Testis (tissue), 3 donors: ENCODE measurements around the gene CHD9NB. TPM values are rescaled to one million over a fixed set of nuclear protein-coding genes. Genes with fewer than 3 reads are reported as not detected.
"Not testable (repeated sequence)": the region's sequence is repeated elsewhere in the genome, so short reads cannot be mapped to it uniquely, and the experiment has no call there.

Source experiments
- DNase-seq: peaks from one replicate; pipeline ENCODE4 v3.0.0-alpha.2; 2019
- H3K27ac ChIP-seq, 2 donors: fragments of 200-600 bp; sonication (generic); one replicate each; pipeline ENCODE4 v1.5.1; 2019
- H3K27me3 ChIP-seq: fragments of 200-600 bp; sonication (generic); one replicate; pipeline ENCODE4 v1.5.1; 2019
- H3K36me3 ChIP-seq: fragments of 200-600 bp; sonication (generic); one replicate; pipeline ENCODE4 v1.5.1; 2017; ENCODE audit warnings: low read depth; ENCODE audit errors: missing control alignments
- H3K4me1 ChIP-seq: fragments of 200-600 bp; sonication (generic); one replicate; pipeline ENCODE4 v1.5.1; 2019
- H3K4me3 ChIP-seq, 2 donors: fragments of 200-600 bp; sonication (generic); one replicate each; pipeline ENCODE4 v1.5.1; 2017 to 2019
- H3K9me3 ChIP-seq: fragments of 200-600 bp; sonication (generic); one replicate; pipeline ENCODE4 v1.5.1; 2017
- POLR2A ChIP-seq: fragments of 450-650 bp; IDR thresholded peaks from one replicate; pipeline ENCODE4 v1.6.1; 2017; ENCODE audit warnings: antibody characterized with exemption, mild to moderate bottlenecking, moderate library complexity
- WGBS, 2 donors: methylation state at CpG; one replicate each; pipeline ENCODE4 v1.1.5; 2018; 5-methylcytosine and 5-hydroxymethylcytosine counted together
- intact Hi-C: fragments of 100-400 bp; cut with DNase I; formaldehyde crosslinking; loops from one replicate; pipeline ENCODE4 v1.15.1; 2023; ENCODE audit warnings: low total_unique reads
- polyA plus RNA-seq: library from polyadenylated mRNA; stranded (reverse); fragments of 350-450 nt; fragmentation: Illumina TruSeq; extraction: RNeasy Lipid Tissue Mini Kit (QIAGEN cat#74804); gene quantifications from one replicate; pipeline ENCODE4 v1.2.3, GENCODE V29; 2014; ENCODE audit warnings: low read depth, low replicate concordance; ENCODE audit not compliant: insufficient read depth
- total RNA-seq, 2 donors: library from RNA; depleted of rRNA; stranded (reverse); fragments of >200 nt; gene quantifications; one replicate each; pipeline ENCODE4 v1.2.3, GENCODE V29; 2016
- TF ChIP-seq, protein P1 (sequence below), 3 experiments: fragments of 450-650 bp in 2 of 3; fragments of 200-600 bp in 1 of 3; sonication (generic) in 1 of 3; IDR thresholded peaks; one replicate each; pipeline ENCODE4 v1.5.1; 2016 to 2019; ENCODE audit warnings: antibody characterized with exemption in 3 of 3, mild to moderate bottlenecking in 2 of 3, moderate library complexity in 1 of 3

CHD9NB gene
- total and polyA plus RNA-seq, 3 donors from 2014 or later: 0.79 to 3.0 TPM; not detected in 1

GRCh38 chr16:53048139-53048915 lies 4.4 kb downstream of the CHD9NB start:
- DNase-seq: no peak
- Histone ChIP-seq H3K4me3 (no peak overlapping the region), H3K36me3 (no peaks in the 10 kb centered on the region), H3K27ac (no peak overlapping the region), H3K27me3 (no peaks in the 10 kb centered on the region), H3K4me1 (no peaks in the 10 kb centered on the region), H3K9me3 (no peaks in the 10 kb centered on the region)
- TF ChIP-seq POLR2A: no peak
- TF ChIP-seq, protein P1, sequence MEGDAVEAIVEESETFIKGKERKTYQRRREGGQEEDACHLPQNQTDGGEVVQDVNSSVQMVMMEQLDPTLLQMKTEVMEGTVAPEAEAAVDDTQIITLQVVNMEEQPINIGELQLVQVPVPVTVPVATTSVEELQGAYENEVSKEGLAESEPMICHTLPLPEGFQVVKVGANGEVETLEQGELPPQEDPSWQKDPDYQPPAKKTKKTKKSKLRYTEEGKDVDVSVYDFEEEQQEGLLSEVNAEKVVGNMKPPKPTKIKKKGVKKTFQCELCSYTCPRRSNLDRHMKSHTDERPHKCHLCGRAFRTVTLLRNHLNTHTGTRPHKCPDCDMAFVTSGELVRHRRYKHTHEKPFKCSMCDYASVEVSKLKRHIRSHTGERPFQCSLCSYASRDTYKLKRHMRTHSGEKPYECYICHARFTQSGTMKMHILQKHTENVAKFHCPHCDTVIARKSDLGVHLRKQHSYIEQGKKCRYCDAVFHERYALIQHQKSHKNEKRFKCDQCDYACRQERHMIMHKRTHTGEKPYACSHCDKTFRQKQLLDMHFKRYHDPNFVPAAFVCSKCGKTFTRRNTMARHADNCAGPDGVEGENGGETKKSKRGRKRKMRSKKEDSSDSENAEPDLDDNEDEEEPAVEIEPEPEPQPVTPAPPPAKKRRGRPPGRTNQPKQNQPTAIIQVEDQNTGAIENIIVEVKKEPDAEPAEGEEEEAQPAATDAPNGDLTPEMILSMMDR (IDR thresholded peaks at IDR 0.05): no peak
- intact Hi-C loops: no loop called here
- WGBS, 2 donors: 92 to 95% methylated on average over 4 of the region's 4 CpGs

DNA sequence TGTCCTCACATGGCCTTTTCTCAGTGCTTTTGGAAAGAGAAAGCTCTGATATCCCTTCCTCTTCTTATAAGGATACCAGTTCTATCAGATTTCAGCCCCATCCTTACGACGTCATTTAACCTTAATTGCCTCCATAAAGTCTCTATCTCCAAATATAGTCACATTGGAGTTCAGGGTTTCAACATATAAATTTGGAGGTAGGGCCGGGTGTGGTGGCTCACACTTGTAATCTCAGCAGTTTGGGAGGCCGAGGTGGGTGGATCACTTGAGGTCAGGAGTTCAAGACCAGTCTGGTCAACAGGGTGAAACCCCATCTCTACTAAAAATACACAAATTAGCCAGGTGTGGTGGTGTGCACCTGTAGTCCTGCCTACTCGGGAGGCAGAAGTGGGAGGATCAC lies 5.2 kb downstream of the CHD9NB start:
- H3K36me3 ChIP-seq, intact Hi-C loops, H3K27me3 ChIP-seq, H3K4me3 ChIP-seq, H3K9me3 ChIP-seq, H3K4me1 ChIP-seq, H3K27ac ChIP-seq, DNase-seq: not testable (repeated sequence)
- WGBS, 2 donors: 93% methylated on average over 5 of the region's 5 CpGs

GRCh38 chr16:53045341-53046220 lies 7.1 kb downstream of the CHD9NB start:
- WGBS, 2 donors: 85 to 90% methylated on average over 6 of the region's 6 CpGs
- no peaks in the 10 kb centered on the region for H3K9me3 ChIP-seq
- TF ChIP-seq, protein P1 (IDR thresholded peaks at IDR 0.05): no peak
- H3K4me3 ChIP-seq: no peak overlapping the region
- no peaks in the 10 kb centered on the region for H3K4me1 ChIP-seq
- H3K36me3 ChIP-seq: no peaks in the 10 kb centered on the region
- DNase-seq: no peak
- intact Hi-C loops: no loop called here
- H3K27me3 ChIP-seq: no peaks in the 10 kb centered on the region
- H3K27ac ChIP-seq: no peak overlapping the region

DNA sequence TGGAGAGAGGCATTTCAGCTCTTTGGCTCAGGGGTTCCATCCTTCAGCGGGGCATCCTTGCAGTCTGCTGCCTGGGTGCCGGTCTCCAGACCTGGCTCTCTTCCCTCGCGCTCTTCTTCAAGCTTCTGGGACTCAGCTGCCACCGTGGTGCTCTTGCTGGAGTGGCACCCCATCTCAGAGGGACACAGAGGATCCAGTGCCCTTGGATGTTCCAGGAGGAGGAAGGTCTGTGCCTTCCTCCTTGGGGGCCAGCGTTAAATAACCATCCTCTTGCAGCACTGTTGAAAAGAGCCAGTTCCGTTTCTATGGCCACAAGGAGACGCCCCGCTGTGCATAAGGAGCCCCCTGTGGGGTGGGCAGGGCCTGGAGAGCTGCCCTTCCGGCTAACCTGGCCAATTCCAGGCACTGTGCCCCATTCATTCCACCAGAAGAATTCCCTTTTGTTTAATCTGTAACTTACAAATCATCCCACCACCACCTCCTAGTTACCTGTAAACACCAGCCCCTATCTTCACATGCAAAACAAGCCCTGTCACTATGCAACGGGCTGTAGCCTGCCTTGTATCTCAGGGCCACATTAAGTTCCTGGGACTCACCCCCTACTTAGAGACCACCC lies 8.6 kb downstream of the CHD9NB start:
- no peak for DNase-seq
- no peak for TF ChIP-seq POLR2A
- TF ChIP-seq, protein P1 (IDR thresholded peaks at IDR 0.05): no peak
- H3K27me3 ChIP-seq: no peaks in the 10 kb centered on the region
- intact Hi-C loops: no loop called here
- no peaks in the 10 kb centered on the region for H3K4me1 ChIP-seq
- H3K27ac ChIP-seq: peak overlapping the region; percentile 27 to 73
- H3K9me3 ChIP-seq: no peaks in the 10 kb centered on the region
- WGBS, 2 donors: 29 to 48% methylated on average over 5 to 11 of the region's 11 CpGs
- H3K36me3 ChIP-seq: no peaks in the 10 kb centered on the region
- no peak overlapping the region for H3K4me3 ChIP-seq

DNA sequence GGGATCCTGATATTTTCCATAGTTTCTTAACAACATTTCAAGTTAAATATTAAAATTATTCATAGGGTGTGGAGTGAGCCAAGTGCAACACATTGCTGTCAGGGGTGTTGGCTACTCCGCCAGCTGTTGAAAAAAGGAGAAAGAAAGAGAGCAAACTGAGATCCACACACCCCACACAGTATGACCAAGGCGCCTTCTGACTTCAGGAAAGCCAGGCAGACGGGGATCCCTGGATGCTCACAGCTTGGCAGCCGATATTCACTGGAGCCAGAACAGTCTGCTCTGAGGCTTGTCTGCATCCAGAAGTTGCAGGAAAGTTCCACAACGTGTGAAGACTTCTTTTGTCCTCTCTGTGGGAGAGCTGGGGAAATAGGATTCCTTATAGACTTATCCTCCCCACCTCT lies 9.3 kb downstream of the CHD9NB start:
- Histone ChIP-seq H3K4me1 (no peaks in the 10 kb centered on the region), H3K27me3 (no peaks in the 10 kb centered on the region), H3K27ac (peak overlapping the region; percentile 27 to 73), H3K9me3 (no peaks in the 10 kb centered on the region), H3K4me3 (no peak overlapping the region), H3K36me3 (no peaks in the 10 kb centered on the region)
- DNase-seq: peak; percentile 53
- WGBS, 2 donors: 54 to 73% methylated on average over 5 of the region's 5 CpGs
- TF ChIP-seq POLR2A: no peak
- TF ChIP-seq, protein P1 (IDR thresholded peaks at IDR 0.05): no peak
- intact Hi-C loops: no loop called here
